Mesendoderm (in vitro differentiated cells): ENCODE results near the gene SLC30A10. TPM values are rescaled to one million over a fixed set of nuclear protein-coding genes. Genes with fewer than 3 reads are reported as not detected.

Source experiments
- small RNA-seq: library from polyadenylated mRNA; stranded (forward); fragments of <200 nt; extraction: miRNeasy Mini kit (QIAGEN cat#:217004); gene quantifications from one replicate; pipeline ENCODE3, GENCODE V24; 2013; ENCODE audit not compliant: insufficient read depth

Gene SLC30A10

Small RNA genes within 50 kb of the gene (small RNA-seq; reads per million reads assigned to genes)
- not detected for gene RF00012
